HG03066 (cell line): ENCODE data around the gene LYRM9.
A peak's percentile ranks its signal among the peaks of the same experiment; 100 is the strongest.
"Not testable (repeated sequence)": the region's sequence is repeated elsewhere in the genome, so short reads cannot be mapped to it uniquely, and the experiment has no call there.

Experiments used
- ATAC-seq: cut with Tn5 transposase; IDR thresholded peaks from one replicate; pipeline ENCODE4 v1.9.1; 2021; ENCODE audit warnings: low read depth; ENCODE audit not compliant: unreplicated experiment

LYRM9 gene

DNA sequence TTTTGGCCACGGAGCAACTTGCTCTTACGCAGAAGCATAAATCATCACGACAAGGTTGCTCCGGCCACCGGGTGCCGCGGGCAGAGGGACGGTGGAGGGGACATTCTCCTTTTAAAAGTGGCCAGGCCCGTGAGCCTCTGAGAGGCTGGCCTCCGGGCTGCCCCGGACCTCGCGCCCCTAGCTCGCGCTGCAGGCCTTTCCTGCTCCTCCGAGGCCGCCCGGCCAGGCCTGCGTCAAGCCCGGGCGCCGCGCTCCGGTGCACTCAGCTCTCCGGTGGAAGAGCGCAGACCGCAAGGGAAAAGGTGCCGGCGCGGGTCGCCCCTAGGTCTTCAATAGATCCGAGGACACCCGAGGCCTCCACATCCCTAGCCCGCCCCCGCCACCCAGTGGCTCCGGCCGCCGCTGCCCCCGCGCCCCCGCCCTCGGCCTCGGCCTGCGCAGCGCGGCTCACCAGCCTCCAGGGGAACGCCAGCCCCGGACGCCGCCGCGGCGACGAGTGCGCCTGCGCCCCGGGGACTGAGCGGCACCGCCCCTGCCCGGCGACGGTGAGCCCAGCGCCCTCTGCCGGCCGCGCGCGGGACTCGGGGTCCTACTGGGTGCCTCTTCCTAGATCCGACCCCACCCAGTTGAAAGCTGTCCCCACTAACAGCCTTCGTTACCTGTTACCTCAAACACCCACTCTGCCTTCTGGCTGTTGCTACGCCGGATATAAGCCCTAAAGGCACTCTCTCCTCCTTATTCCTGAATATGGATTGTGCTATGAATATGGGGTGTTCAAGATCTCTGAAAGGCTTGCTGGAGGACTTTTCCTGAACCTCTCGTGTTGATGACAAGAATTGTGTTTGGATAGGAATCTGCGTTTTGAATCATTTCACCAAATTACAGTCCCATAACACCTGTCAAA, at the start of gene LYRM9:
LYRM9 (minus strand) TSS at position 500 of the 904 bp plus-strand sequence. CDS start 10,671 bp downstream, outside the sequence.
- peak; percentile 89 for ATAC-seq

DNA sequence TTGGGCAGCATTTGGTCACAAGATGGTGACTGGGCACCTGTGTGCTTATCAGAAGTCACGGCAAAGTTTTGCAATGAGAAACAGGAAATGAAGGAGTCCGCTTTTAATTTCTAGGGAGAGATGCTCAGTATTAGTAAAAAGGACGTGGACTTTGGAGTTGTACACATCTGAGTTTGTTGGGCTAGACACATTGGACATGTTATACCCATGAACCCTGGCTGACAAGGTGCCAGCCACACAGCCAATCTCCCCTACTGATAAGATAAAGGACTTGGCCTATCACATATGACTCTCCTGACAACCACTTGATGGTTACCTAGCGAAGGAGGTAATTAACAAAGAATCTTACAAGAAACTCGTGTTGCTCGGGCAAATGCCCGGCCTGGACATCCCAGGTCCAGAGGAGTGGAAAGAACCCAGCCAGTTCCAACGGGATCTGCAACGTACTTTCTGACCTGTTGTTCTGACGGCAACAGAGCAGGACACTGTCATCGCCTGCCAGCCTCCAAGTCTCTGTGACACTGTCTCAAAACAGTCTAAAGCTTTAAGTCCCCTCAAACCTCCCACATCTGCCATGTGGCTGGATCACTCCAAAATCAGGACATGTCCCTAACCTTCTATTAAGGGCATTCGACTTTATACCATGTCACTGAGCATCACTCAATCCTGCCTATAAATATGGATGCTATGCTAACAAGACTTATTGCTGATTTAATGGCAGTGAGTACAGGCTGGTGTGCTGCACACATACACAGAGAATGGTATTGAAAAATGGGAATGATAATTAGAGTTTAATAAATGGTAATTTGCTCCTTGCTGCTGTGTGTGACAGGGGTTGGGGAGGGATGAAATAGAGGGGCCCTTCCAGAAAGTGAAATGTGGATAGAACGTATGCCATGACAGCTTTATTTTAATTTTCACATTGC, 47.6 kb upstream of the LYRM9 start:
- ATAC-seq: no peak

DNA sequence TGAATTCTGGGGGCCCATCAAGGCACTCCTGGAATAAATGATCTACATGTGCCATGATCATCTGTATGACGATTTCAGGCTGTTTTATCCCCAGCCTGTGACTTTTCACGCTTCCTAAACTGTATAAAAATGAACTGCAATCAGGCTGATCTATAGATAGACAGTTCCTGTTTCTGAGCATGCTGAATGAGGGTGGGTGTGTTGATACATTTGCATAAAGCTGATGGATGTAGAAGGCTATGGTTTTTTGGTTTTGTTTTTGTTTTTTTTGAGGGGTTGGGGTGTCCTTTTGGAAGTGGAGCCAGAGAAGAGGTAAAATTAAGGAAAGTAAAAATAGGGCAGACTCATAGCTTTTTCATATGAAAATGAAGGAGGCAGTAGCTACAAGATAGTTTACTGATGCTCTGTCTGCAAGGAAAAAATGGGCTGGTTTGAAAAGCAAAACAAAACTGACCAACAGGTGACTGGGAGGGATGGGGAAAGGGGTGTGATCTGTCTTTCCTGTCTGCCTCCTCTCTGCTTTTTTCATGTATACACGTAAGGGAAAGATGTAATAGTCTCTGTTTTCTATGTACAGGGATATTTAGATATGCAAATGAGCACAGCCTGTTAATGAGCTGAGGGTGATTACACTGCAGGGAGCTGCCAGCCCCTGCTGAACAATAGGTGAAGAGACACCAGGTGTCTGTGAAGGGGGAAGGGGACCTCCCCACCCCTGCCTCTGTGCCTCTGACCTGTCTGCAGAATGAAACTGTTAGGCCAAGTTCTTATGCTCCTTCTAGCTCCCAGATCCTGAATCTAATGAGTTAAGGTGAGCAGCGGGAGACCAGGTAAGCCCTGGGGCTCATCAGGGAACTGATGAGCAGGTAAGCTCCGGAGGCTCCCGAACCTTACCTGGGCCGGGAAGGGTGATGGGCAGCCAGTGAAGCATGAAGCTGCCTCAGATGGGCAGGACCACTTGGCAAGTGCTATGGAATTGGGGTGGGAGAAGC, 46.6 kb upstream of the LYRM9 start:
- ATAC-seq: no peak

- no peak for ATAC-seq
Observed at GRCh38 chr17:27938864-27939263, 45.7 kb upstream of the LYRM9 start.

DNA sequence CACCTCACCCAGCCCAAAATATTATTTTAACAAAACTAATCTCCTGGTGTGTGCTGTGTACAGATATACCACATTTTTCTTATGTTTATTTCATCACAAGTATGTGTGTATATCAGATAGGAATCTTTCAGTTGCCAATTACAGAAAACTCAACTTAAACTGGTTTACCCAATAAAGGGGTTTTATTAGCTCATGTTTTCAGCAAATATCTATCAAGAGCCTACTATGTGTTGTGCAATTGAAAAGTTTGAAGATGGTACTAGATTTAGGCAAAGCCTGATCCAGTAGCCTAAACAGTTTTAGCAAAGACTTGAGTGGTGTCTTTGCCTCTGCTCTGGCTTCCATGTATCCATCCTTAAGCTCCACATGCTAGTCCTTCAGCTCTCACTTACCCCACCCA, 45.1 kb upstream of the LYRM9 start:
- no peak for ATAC-seq

- no peak for ATAC-seq
Observed at GRCh38 chr17:27937025-27937546, 43.9 kb upstream of the LYRM9 start.

GRCh38 chr17:27930000-27930399, 36.8 kb upstream of the LYRM9 start:
- ATAC-seq: no peak

DNA sequence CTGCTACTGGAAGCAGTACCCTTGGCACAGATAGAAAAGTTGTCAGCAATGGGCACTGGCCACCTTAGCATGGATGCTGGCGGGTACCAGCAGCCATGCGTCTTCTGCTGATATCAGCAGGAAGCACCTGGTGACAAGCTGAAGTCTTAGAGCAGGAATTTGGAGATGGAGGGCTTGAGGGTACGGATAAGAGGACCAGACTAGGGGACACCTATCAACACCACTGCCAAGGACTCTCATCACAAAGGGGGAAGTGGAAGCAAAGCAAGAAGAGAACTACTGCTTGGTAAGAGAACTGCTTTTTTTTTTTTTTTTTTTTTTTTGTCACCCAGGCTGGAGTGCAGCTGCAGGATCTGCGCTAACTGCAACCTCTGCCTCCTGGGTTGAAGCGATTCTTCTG, 35.4 kb upstream of the LYRM9 start:
- ATAC-seq: no peak

- ATAC-seq: no peak
Observed at GRCh38 chr17:27927781-27928180, 34.6 kb upstream of the LYRM9 start.

GRCh38 chr17:27921599-27921998, 28.4 kb upstream of the LYRM9 start:
- ATAC-seq: no peak

GRCh38 chr17:27921077-27921476, 27.9 kb upstream of the LYRM9 start:
- no peak for ATAC-seq

DNA sequence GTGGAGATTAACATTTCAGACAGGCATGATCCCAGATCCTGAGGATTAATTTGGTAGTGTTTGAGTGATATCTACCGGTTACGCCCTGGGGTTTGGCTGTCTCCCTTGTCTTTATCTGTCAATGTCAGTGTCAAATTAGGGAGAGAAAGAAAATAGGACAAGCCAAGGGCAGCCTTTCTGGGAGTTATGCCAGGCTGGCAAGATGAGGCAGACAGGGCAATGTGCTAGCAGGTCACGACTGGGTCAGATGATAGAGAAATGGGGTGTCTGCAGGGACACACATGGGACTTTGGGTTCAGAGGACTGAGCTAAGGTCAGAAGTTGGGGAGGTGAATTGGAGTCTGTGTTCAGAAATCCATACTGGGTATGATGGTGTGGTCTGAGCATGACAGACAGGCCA, 27.4 kb upstream of the LYRM9 start:
- ATAC-seq: no peak

DNA sequence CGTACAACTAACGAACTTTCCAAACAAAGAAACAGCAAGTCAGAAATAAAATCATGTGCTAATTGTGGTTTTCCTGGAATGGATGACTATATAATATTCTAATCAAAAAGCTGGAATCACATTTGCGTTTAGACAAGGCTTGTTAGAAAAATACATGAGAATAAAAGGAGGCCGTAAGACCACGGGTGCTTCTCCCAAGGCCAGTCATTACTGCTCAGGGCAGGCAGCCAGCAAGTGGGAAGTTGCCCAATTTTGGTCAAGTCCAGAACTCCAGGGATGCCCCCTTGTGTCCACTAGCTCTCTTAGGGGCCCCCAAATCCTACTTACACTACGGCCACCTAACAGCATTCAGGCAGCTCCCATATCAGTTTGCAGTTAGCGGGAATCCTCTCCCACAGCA, 25.9 kb upstream of the LYRM9 start:
- no peak for ATAC-seq

DNA sequence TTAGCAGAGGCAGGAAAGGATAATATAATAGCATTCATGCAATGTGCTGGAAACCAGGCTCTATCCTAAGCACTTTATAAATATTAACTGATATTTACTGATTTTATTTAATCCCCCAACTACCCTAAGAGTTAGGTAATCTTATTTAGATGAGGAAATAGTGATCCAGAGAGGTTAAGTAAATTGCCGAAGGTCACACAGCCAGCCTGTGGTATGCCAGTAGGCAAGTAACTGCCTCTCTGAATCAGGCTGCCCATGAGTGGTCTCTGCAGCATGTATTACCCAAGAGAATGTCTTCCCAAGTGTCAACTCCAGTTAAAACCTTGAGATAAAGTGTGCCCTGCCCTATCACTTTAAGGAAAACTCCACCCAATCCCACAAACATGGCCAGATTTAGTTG, 25.3 kb upstream of the LYRM9 start:
- no peak for ATAC-seq

- no peak for ATAC-seq
Observed at GRCh38 chr17:27917000-27917399, 23.8 kb upstream of the LYRM9 start.

DNA sequence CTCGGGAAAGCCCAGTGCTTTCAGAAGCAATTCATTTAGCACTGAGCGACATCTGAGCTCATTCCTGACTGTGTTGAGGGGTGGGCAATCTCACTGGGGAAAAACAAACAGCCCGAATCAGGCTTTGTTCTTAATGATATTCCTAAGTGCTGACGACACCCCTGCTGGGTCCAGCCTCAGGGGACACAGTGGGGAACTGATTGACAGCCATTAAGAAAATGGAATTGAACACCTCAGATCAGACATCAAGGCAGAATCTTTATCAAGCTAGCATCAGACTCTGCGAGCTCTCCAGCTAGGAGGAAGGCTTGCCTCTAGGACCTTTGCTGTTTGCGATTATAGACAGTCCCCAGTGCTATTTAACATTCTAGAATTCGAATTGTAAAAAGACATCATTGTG, 22.5 kb upstream of the LYRM9 start:
- no peak for ATAC-seq

- no peak for ATAC-seq
Observed at GRCh38 chr17:27914382-27914781, 21.2 kb upstream of the LYRM9 start.

- no peak for ATAC-seq
Observed at GRCh38 chr17:27912964-27913363, 19.8 kb upstream of the LYRM9 start.

- not testable (repeated sequence) for ATAC-seq
Observed at GRCh38 chr17:27912299-27912698, 19.1 kb upstream of the LYRM9 start.

DNA sequence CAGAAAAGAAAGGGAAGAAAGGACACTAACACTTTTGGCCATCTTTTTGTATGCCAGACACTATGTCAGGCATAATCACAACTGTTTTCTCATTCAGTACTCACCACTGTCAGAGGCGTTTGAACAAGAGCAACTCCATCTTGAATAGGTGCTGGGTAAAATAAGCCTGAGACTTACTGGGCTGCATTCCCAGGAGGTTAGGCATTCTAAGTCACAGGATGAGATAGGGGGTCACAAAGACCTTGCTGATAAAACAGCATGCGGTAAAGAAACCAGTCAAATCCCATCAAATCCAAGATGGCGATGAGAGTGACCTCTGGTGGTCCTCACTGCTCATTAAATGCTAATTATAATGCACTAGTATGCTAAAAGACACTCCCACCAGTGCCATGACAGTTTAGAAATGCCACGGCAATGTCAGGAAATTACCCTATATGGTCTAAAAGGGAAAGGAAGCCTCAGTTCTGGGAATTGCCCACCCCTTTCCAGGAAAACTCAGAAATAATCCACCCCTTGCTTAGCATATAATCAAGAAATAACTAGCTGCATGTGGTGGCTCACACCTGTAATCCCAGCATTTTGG, 14.9 kb upstream of the LYRM9 start:
- no peak for ATAC-seq
